ENCODE data around the gene NSMF.
"Not testable (repeated sequence)": the region's sequence is repeated elsewhere in the genome, so short reads cannot be mapped to it uniquely, and the experiment has no call there.

Gene NSMF

DNA sequence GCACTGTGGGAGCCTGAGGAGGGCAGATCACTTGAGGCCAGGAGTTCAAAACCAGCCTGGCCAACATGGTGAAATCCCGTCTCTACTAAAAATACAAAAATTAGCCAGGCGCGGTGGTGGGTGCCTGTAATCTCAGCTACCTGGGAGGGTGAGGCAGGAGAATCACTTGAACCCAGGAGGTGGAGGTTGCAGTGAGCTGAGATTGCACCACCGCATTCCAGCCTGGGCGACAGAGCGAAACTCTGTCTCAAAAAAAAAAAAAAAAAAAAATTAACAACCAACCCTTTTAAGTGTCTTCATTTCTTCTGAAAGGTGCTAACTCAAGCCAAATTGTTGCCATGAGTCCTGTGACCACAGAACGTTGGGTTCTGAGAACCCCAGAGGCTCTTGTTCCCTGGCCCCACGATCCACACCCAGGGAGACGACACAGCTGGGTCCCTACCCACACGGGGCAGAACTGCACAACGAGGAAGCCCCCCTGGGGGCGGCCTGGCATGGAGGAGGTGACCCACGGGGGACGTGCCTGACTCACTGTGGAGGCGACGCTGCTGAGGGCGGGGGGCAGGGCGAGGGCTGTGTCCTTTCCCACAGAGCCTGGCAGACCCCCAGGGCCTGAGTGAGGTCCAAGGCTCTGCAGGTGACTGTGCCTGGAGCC, 48.8 kb downstream of the NSMF start:
- DNase-seq, result not testable (repeated sequence)

DNA sequence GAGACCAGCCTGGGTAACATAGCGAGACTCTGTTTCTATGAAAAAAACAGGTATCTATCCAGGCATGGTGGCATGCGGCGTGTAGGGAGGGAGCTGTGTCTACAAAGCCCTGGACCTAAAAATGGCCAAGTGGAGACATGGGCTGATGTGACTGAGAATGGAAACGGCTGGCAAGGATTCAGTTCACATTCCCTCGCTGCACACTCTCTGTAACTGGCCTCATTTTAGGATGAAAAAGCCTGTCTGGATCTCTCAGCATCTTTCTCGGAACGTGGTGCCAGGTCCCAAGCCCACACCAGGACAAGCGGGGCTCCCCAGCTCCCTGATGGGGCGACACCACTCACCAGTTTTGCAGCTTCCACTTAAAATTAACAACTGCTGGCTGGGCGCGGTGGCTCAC, 49.6 kb downstream of the NSMF start:
- DNase-seq, result no peak

- no peak for DNase-seq
Measured at GRCh38 chr9:137408651-137409405, 50.3 kb downstream of the NSMF start.

- no peak for DNase-seq
Measured at GRCh38 chr9:137407590-137408300, 51.4 kb downstream of the NSMF start.

GRCh38 chr9:137406876-137407589, 52.1 kb downstream of the NSMF start:
- peak; percentile 27 for DNase-seq

GRCh38 chr9:137406085-137406760, 52.9 kb downstream of the NSMF start:
- no peak for DNase-seq

DNA sequence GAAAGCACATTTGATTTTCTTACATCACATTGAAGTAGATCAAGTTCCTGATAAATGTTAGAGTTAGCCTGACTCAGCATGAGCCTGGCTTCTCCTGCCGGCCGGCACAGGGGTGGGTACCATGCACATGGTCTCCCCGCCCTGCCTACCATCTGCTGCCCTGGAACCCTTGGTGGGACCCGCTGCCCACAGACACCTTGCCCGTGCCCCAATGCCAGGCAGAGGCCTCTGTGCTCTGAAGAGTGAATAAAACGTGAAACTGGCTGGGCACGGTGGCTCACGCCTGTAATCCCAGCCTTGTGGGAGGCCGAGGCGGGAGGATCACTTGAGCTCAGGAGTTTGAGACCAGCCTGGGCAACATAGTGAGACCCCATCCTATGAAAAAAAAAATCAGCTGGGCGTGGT, 53.5 kb downstream of the NSMF start:
- no peak for DNase-seq

GRCh38 chr9:137404961-137405567, 54.1 kb downstream of the NSMF start:
- DNase-seq, result no peak

- DNase-seq, result no peak
Measured at GRCh38 chr9:137403269-137403668, 55.9 kb downstream of the NSMF start.

DNA sequence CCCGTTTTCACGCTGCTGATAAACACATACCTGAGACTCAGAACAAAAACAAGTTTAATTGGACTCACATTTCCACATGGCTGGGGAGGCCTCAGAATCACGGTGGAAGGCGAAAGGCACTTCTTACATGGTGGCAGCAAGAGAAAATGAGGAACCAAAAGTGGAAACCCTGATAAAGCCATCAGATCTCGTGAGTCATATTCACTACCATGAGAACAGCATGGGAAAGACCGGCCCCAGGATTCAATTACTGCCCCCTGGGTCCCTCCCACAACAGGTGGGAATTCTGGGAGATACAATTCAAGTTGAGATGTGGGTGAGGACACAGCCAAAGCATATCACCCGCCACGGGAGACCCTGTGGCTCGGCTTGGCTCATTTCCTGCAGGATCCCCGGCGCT, 56.4 kb downstream of the NSMF start:
- no peak for DNase-seq

GRCh38 chr9:137398561-137399468, 60.3 kb downstream of the NSMF start:
- no peak for DNase-seq

DNA sequence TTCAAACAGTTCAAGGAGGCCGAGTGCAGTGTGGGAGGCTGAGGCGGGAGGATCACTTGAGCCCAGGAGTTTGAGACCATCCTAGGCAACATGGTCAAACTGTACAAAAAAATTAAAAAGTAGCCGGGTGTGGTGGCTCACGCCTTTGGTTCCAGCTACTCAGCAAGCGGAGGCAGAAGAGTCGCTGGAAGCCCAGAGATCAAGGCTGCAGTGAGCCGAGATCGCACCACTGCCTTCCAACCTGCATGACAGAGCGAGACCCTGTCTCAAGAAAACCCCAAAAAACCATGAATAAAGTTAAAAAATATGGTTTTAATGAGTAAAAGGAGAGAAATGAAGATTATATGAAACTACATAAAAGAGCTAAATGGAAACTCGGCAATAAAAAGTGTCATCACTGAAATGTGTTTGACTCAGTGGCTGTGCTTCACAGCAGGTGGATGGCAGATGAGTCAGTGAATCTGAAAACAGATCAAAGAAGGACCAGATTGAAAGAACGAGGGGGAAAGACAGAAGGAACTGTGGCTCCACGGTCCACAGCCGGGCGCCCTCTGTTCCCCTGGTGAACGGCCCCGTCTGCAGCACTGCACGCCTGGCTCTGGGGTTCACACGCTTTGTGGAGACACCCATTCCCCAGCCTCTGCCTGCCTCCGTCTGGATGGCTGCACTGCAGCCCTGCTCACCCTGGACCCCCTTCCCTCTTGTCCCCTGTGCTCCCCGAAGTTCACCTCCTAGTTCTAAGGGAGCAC, 61.3 kb downstream of the NSMF start:
- DNase-seq, result no peak
